ENCODE measurements around the gene THPO.

THPO gene

GRCh38 chr3:184362668-184363546 lies 15.1 kb downstream of the THPO start:
- H4K8ac ChIP-seq (ENCODE audit: low read depth, low read length), result peak overlapping the region; percentile 72
- peak overlapping the region; percentile 99 for H2AK5ac ChIP-seq (ENCODE audit: low read depth, low read length)
- peak overlapping the region; percentile 95 for H4K91ac ChIP-seq (ENCODE audit: low read depth, low read length, poor library complexity)
- H3K23ac ChIP-seq (ENCODE audit: low read depth, low read length, poor library complexity), result peak overlapping the region; percentile 94
- H3K27me3 ChIP-seq (ENCODE audit: control insufficient read depth in 3 of 3, insufficient read depth in 3 of 3, low read depth in 1 of 3, low read length in 3 of 3), result no peaks in the 10 kb centered on the region
- WGBS, 2 donors (ENCODE audit: extremely low coverage in 2 of 2, insufficient read length in 2 of 2, insufficient replicate concordance in 1 of 2), result no CpG with 5 or more reads among the region's 68 CpGs
- H2BK5ac ChIP-seq (ENCODE audit: low read length), result peak overlapping the region; percentile 98
- peak overlapping the region; percentile 98 for H3K4ac ChIP-seq (ENCODE audit: low read length)
- H2BK12ac ChIP-seq (ENCODE audit: low read length), result no peak overlapping the region
- peaks cover 21 to 24% of the 10 kb centered on the region in 2 donors for H3K4me1 ChIP-seq (ENCODE audit: control insufficient read depth in 2 of 2, insufficient read depth in 1 of 2, low read depth in 1 of 2, low read length in 2 of 2)
- H3K79me1 ChIP-seq (ENCODE audit: low read depth, low read length), result peaks cover 23% of the 10 kb centered on the region
- H2AFZ ChIP-seq (ENCODE audit: low read length), result peak overlapping the region; percentile 88
- H2BK120ac ChIP-seq (ENCODE audit: low read depth, low read length), result peak overlapping the region; percentile 94
- peaks cover 28 to 50% of the 10 kb centered on the region in 2 donors for H3K36me3 ChIP-seq (replicated peaks in 1 of 2; ENCODE audit: control insufficient read depth in 2 of 2, insufficient read depth in 2 of 2, low read length in 2 of 2)
- peak overlapping the region; percentile 97 for H3K4me2 ChIP-seq (ENCODE audit: insufficient read depth, low read length, poor library complexity, severe bottlenecking)
- H3K9ac ChIP-seq (ENCODE audit: low read depth, low read length, poor library complexity), result peak overlapping the region; percentile 92
- peak overlapping the region; percentile 99 for H2BK15ac ChIP-seq (ENCODE audit: low read length)
- peak overlapping the region; percentile 99 for H3K27ac ChIP-seq (replicated peaks; ENCODE audit: low read length)
- H3K9me3 ChIP-seq (replicated peaks in 1 of 2; ENCODE audit: control insufficient read depth in 2 of 2, insufficient read depth in 1 of 2, low read depth in 1 of 2, low read length in 2 of 2), result no peaks in the 10 kb centered on the region
- peak overlapping the region; percentile 100 for H3K18ac ChIP-seq (ENCODE audit: low read length)
- DNase-seq (ENCODE audit: low spot score), result peak; percentile 96
- H3K4me3 ChIP-seq (ENCODE audit: low read length in 2 of 2), result peak overlapping the region; percentile 82 to 96
- peak overlapping the region; percentile 98 for H3K14ac ChIP-seq (ENCODE audit: low read length)

GRCh38 chr3:184361932-184362667 lies 15.9 kb downstream of the THPO start:
- Histone ChIP-seq H3K36me3 (replicated peaks in 1 of 2; ENCODE audit: control insufficient read depth in 2 of 2, insufficient read depth in 2 of 2, low read length in 2 of 2) (peaks cover 34 to 52% of the 10 kb centered on the region in 2 donors), H3K27ac (replicated peaks; ENCODE audit: low read length) (peak overlapping the region; percentile 99), H2BK12ac (ENCODE audit: low read length) (peak overlapping the region; percentile 14), H3K79me1 (ENCODE audit: low read depth, low read length) (peaks cover 23% of the 10 kb centered on the region), H3K4ac (ENCODE audit: low read length) (peak overlapping the region; percentile 98), H3K27me3 (ENCODE audit: control insufficient read depth in 3 of 3, insufficient read depth in 3 of 3, low read depth in 1 of 3, low read length in 3 of 3) (no peaks in the 10 kb centered on the region), H2BK120ac (ENCODE audit: low read depth, low read length) (peak overlapping the region; percentile 94), H3K14ac (ENCODE audit: low read length) (peak overlapping the region; percentile 87), H3K23ac (ENCODE audit: low read depth, low read length, poor library complexity) (peak overlapping the region; percentile 93), H3K4me2 (ENCODE audit: insufficient read depth, low read length, poor library complexity, severe bottlenecking) (peak overlapping the region; percentile 97), H2AFZ (ENCODE audit: low read length) (peak overlapping the region; percentile 88), H2BK5ac (ENCODE audit: low read length) (peak overlapping the region; percentile 98), H3K9me3 (replicated peaks in 1 of 2; ENCODE audit: control insufficient read depth in 2 of 2, insufficient read depth in 1 of 2, low read depth in 1 of 2, low read length in 2 of 2) (no peaks in the 10 kb centered on the region), H4K8ac (ENCODE audit: low read depth, low read length) (no peak overlapping the region), H3K4me3 (ENCODE audit: low read length in 2 of 2) (peak overlapping the region; percentile 82 to 96), H4K91ac (ENCODE audit: low read depth, low read length, poor library complexity) (peak overlapping the region; percentile 95), H3K9ac (ENCODE audit: low read depth, low read length, poor library complexity) (peak overlapping the region; percentile 92), H3K4me1 (ENCODE audit: control insufficient read depth in 2 of 2, insufficient read depth in 1 of 2, low read depth in 1 of 2, low read length in 2 of 2) (peaks cover 21 to 24% of the 10 kb centered on the region in 2 donors), H3K18ac (ENCODE audit: low read length) (peak overlapping the region; percentile 95), H2AK5ac (ENCODE audit: low read depth, low read length) (peak overlapping the region; percentile 99), H2BK15ac (ENCODE audit: low read length) (peak overlapping the region; percentile 99)
- no peak for DNase-seq (ENCODE audit: low spot score)
- WGBS, 2 donors (ENCODE audit: extremely low coverage in 2 of 2, insufficient read length in 2 of 2, insufficient replicate concordance in 1 of 2), result no CpG with 5 or more reads among the region's 38 CpGs

- no CpG with 5 or more reads among the region's 56 CpGs for WGBS, 2 donors (ENCODE audit: extremely low coverage in 2 of 2, insufficient read length in 2 of 2, insufficient replicate concordance in 1 of 2)
- Histone ChIP-seq H3K14ac (ENCODE audit: low read length) (peak within 1 kb of the TSS; percentile 87), H3K27me3 (ENCODE audit: control insufficient read depth in 3 of 3, insufficient read depth in 3 of 3, low read depth in 1 of 3, low read length in 3 of 3) (no peaks in the 10 kb centered on the region), H3K18ac (ENCODE audit: low read length) (peak within 1 kb of the TSS; percentile 99), H3K4ac (ENCODE audit: low read length) (peak within 1 kb of the TSS; percentile 98), H2AFZ (ENCODE audit: low read length) (peak within 1 kb of the TSS; percentile 88), H3K9me3 (replicated peaks in 1 of 2; ENCODE audit: control insufficient read depth in 2 of 2, insufficient read depth in 1 of 2, low read depth in 1 of 2, low read length in 2 of 2) (no peaks in the 10 kb centered on the region), H2BK12ac (ENCODE audit: low read length) (peak within 1 kb of the TSS; percentile 47), H4K8ac (ENCODE audit: low read depth, low read length) (no peak within 1 kb of the TSS), H3K4me1 (ENCODE audit: control insufficient read depth in 2 of 2, insufficient read depth in 1 of 2, low read depth in 1 of 2, low read length in 2 of 2) (peaks cover 21 to 24% of the 10 kb centered on the region in 2 donors), H2BK120ac (ENCODE audit: low read depth, low read length) (peak within 1 kb of the TSS; percentile 94), H3K4me3 (ENCODE audit: low read length in 2 of 2) (peak within 1 kb of the TSS; percentile 82 to 96), H4K91ac (ENCODE audit: low read depth, low read length, poor library complexity) (peak within 1 kb of the TSS; percentile 95), H3K79me1 (ENCODE audit: low read depth, low read length) (peaks cover 21% of the 10 kb centered on the region), H3K27ac (replicated peaks; ENCODE audit: low read length) (peak within 1 kb of the TSS; percentile 99), H3K36me3 (replicated peaks in 1 of 2; ENCODE audit: control insufficient read depth in 2 of 2, insufficient read depth in 2 of 2, low read length in 2 of 2) (peaks cover 34 to 52% of the 10 kb centered on the region in 2 donors), H2BK5ac (ENCODE audit: low read length) (peak within 1 kb of the TSS; percentile 98), H2AK5ac (ENCODE audit: low read depth, low read length) (peak within 1 kb of the TSS; percentile 99), H3K23ac (ENCODE audit: low read depth, low read length, poor library complexity) (peak within 1 kb of the TSS; percentile 94), H3K4me2 (ENCODE audit: insufficient read depth, low read length, poor library complexity, severe bottlenecking) (peak within 1 kb of the TSS; percentile 97), H2BK15ac (ENCODE audit: low read length) (peak within 1 kb of the TSS; percentile 99), H3K9ac (ENCODE audit: low read depth, low read length, poor library complexity) (peak within 1 kb of the TSS; percentile 99)
- peak; percentile 71 for DNase-seq (ENCODE audit: low spot score)
Observed at GRCh38 chr3:184361532-184361931, 16.5 kb downstream of the THPO start, which contains the start of the genes CLCN2 and POLR2H. Gene CLCN2, minus strand, starts transcription at chr3:184361605. Its CDS starts 126 bp downstream, at chr3:184361479. Gene POLR2H, plus strand, starts transcription at chr3:184361710. Its CDS starts 1,783 bp downstream, at chr3:184363493.

All from neuronal stem cell (in vitro differentiated cells).